22Rv1 (cell line): ENCODE data around the gene OGFR.

ENCODE experiments used
- CTCF ChIP-seq: fragments of 450-650 bp; IDR thresholded peaks from 2 replicates; pipeline ENCODE4 v1.5.1; 2017; ENCODE audit warnings: mild to moderate bottlenecking
- ZFX ChIP-seq: fragments of 450-650 bp; IDR thresholded peaks from 2 replicates; pipeline ENCODE4 v1.6.1; 2017; ENCODE audit warnings: antibody characterized with exemption, borderline replicate concordance

- TF ChIP-seq ZFX (no peak), CTCF (no peak)
These were observed 55.1 kb downstream of the OGFR start for GRCh38 chr20:62859721-62860120.
